ENCODE measurements around the gene FLT3LG.

FLT3LG gene

GRCh38 chr19:49520705-49521319 lies 46.8 kb downstream of the FLT3LG start:
- no peak for DNase-seq

GRCh38 chr19:49524812-49525455 lies 50.9 kb downstream of the FLT3LG start:
- no peak for DNase-seq

- no peak for DNase-seq
Measured at GRCh38 chr19:49528211-49528771, 54.3 kb downstream of the FLT3LG start.

- DNase-seq: no peak
Measured at GRCh38 chr19:49530708-49531107, 56.7 kb downstream of the FLT3LG start.

GRCh38 chr19:49533551-49534488 lies 59.8 kb downstream of the FLT3LG start:
- DNase-seq: no peak

GRCh38 chr19:49534632-49535385 lies 60.8 kb downstream of the FLT3LG start:
- no peak for DNase-seq
